Thymus (tissue), 11 donors: ENCODE data around the gene BHLHE23. TPM values are rescaled to one million over a fixed set of nuclear protein-coding genes. Genes with fewer than 3 reads are reported as not detected.

Experiments used
- DNase-seq, 9 donors: peaks; one replicate each; pipeline ENCODE4 v3.0.0-alpha.2; 2013; ENCODE audit warnings: low spot score in 9 of 9, low read depth in 6 of 9, missing footprints in 1 of 9
- H3K27ac ChIP-seq, 2 donors: one replicate each; pipeline ENCODE4 v1.5.1; 2013; ENCODE audit warnings: control low read depth in 1 of 2, low read depth in 1 of 2, low read length in 1 of 2, mild to moderate bottlenecking in 1 of 2, moderate library complexity in 1 of 2
- H3K27me3 ChIP-seq, 2 donors: one replicate each; pipeline ENCODE4 v1.5.1; 2013; ENCODE audit warnings: low read length in 1 of 2; ENCODE audit not compliant: control insufficient read depth in 2 of 2, insufficient read depth in 1 of 2
- H3K36me3 ChIP-seq, 2 donors: one replicate each; pipeline ENCODE4 v1.5.1; 2013; ENCODE audit warnings: low read length in 1 of 2, mild to moderate bottlenecking in 1 of 2, moderate library complexity in 1 of 2; ENCODE audit not compliant: control insufficient read depth in 2 of 2, insufficient read depth in 2 of 2
- H3K4me1 ChIP-seq, 2 donors: one replicate each; pipeline ENCODE4 v1.5.1; 2013; ENCODE audit warnings: low read length in 2 of 2; ENCODE audit not compliant: control insufficient read depth in 2 of 2, insufficient read depth in 2 of 2
- H3K4me3 ChIP-seq, 2 donors: one replicate each; pipeline ENCODE4 v1.5.1; 2013; ENCODE audit warnings: low read length in 2 of 2, control low read depth in 1 of 2, mild to moderate bottlenecking in 1 of 2
- H3K9me3 ChIP-seq, 2 donors: one replicate each; pipeline ENCODE4 v1.5.1; 2013; ENCODE audit warnings: low read length in 1 of 2, mild to moderate bottlenecking in 1 of 2; ENCODE audit not compliant: control insufficient read depth in 2 of 2, insufficient read depth in 1 of 2
- WGBS: extraction: QIAGEN DNeasy Blood & Tissue Kit; methylation state at CpG from one replicate; pipeline ENCODE4 v1.1.7; 2013; 5-methylcytosine and 5-hydroxymethylcytosine counted together
- polyA plus RNA-seq: library from polyadenylated mRNA; stranded (reverse); fragments of 200-250 nt; gene quantifications from one replicate; pipeline ENCODE4 v1.2.3, GENCODE V29; 2013
- total RNA-seq: library from RNA; stranded (reverse); fragments of 120-200 nt; gene quantifications from one replicate; pipeline ENCODE4 v1.2.4, GENCODE V29; 2013
- donor health status: healthy.

Gene BHLHE23
- total and polyA plus RNA-seq, 2 donors: 0.37 to 0.42 TPM

DNA sequence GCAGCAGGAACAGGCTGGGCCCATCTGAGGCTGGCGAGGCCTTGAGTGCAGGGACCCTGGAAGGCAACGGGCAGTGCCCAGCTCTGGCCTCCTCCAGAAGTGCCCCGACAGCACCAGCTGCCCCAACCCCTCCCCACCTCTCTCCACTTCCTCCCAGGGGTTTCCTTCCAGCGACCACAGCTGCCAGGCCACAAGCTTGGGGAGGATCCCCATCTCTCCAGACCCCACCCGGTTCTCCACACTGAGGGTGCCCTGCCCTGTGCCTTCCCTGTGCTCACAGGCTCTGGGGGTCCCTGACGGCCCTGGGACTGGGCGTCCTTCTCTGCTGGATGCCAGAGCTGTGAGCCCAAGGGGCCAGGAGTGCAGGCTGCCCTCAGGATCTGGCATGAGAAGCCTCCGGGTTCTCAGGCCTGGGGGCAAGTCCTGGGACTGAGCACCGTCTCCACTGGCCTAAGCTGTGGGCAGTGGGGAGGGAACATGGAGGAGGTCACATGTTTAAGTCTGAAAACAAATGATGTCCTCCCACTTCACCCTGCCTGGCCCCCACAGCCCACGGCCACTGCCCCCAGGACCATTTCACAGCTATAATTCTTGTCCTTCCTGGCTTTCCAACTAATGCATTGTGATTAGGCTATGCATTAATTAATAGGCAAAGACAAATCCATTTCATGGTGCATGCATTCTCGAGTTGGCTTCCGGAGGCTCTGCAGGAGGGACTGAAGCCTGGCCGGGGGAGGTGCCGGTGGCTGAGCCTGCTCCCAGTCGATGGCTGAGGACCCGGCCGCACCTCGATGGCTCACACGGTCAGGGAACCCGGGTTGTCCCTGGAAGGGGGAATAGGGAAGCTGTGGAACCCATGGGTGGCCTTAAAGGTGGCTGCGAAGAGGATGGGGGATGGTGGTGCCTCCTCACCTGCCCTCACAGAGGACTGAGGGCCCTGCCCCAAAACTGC is 24.4 kb downstream of the BHLHE23 start:
- no peaks in the 10 kb centered on the region for H3K36me3 ChIP-seq
- no peak for DNase-seq
- H3K27me3 ChIP-seq: peaks cover 2 to 54% of the 10 kb centered on the region in 2 donors
- peaks cover 0 to 15% of the 10 kb centered on the region in 2 donors for H3K9me3 ChIP-seq
- no peak overlapping the region for H3K4me3 ChIP-seq
- H3K27ac ChIP-seq: no peak overlapping the region
- H3K4me1 ChIP-seq: peaks cover 68 to 82% of the 10 kb centered on the region in 2 donors
- 56% methylated on average over 21 of the region's 21 CpGs for WGBS

GRCh38 chr20:62980970-62981369 is 25.8 kb downstream of the BHLHE23 start:
- peak in 7 of 9 donors; percentile 50 to 92 (median 75) for DNase-seq

DNA sequence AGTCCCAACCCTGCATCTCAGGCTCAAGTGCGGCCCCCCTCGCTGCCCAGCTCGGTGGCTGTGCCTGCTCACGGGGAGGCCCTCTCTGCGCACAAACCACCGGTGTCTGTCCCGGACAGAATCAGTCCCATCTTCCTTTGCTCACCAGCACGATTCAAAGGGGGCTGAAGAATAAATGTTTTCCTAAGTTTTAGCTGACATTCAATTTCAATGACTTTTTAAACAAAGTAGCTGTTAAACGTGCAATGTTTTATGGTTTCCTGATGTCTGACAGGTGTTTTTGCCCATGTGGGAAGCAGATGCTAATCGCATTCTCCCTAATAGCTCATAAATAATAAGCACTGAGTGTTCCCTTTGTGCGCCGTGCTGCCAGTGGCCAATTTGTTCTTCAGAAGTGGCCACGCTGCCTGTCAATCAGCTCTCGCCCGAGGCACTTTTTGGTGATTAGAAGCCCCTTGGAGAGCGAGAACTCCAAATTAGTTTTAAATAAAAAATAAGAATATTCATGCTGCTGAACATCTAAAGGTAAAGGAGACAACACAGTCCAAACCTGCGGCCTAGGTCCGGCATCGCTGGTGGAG is 26.3 kb downstream of the BHLHE23 start:
- 10% methylated on average over 19 of the region's 19 CpGs for WGBS
- peaks cover 0 to 35% of the 10 kb centered on the region in 2 donors for H3K9me3 ChIP-seq
- H3K36me3 ChIP-seq: no peaks in the 10 kb centered on the region
- DNase-seq: no peak
- peaks cover 69 to 93% of the 10 kb centered on the region in 2 donors for H3K4me1 ChIP-seq
- H3K27ac ChIP-seq: peak overlapping the region in 1 of 2 donors; percentile 56
- H3K4me3 ChIP-seq: peak overlapping the region in 1 of 2 donors; percentile 34
- H3K27me3 ChIP-seq: peaks cover 2 to 52% of the 10 kb centered on the region in 2 donors

More at GRCh38 chr20:62980970-62981369, 25.8 kb downstream of the BHLHE23 start:
- peaks cover 68 to 93% of the 10 kb centered on the region in 2 donors for H3K4me1 ChIP-seq
- 2% methylated on average over 27 of the region's 28 CpGs for WGBS
- peak overlapping the region in 1 of 2 donors; percentile 34 for H3K4me3 ChIP-seq
- H3K9me3 ChIP-seq: peaks cover 0 to 30% of the 10 kb centered on the region in 2 donors
- H3K36me3 ChIP-seq: no peaks in the 10 kb centered on the region
- peak overlapping the region in 1 of 2 donors; percentile 6 for H3K27ac ChIP-seq
- H3K27me3 ChIP-seq: peaks cover 2 to 52% of the 10 kb centered on the region in 2 donors

- Histone ChIP-seq H3K9me3 (peaks cover 0 to 40% of the 10 kb centered on the region in 2 donors), H3K4me3 (no peak overlapping the region), H3K4me1 (peaks cover 70 to 93% of the 10 kb centered on the region in 2 donors), H3K36me3 (no peaks in the 10 kb centered on the region), H3K27ac (peak overlapping the region in 1 of 2 donors; percentile 56), H3K27me3 (peaks cover 2 to 57% of the 10 kb centered on the region in 2 donors)
- DNase-seq: no peak
- 11% methylated on average over 19 of the region's 19 CpGs for WGBS
Observed at GRCh38 chr20:62979876-62980373, 26.8 kb downstream of the BHLHE23 start.

DNA sequence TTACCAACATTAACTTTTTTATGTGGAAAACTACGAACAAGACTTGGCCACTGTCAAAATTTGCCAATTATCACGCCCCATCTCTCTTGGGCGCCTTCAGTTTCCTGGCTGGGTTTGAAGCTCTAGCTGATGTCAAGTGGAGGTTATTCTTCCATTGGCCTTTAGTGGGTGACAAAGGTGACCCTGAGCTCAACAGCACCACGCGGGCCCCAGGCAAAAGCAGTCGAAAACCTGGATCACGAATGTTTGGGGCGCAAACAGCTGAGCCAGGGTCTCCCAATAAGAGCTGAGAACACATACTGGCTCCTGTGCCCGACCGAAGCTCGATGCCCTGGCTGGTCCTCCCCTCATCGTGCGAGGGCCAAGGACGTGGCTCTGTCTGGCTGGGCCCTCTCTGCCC is 27.5 kb downstream of the BHLHE23 start:
- no peak overlapping the region for H3K27ac ChIP-seq
- DNase-seq: no peak
- H3K4me1 ChIP-seq: peaks cover 69 to 93% of the 10 kb centered on the region in 2 donors
- H3K27me3 ChIP-seq: peaks cover 2 to 63% of the 10 kb centered on the region in 2 donors
- H3K36me3 ChIP-seq: no peaks in the 10 kb centered on the region
- WGBS: 79% methylated on average over 14 of the region's 14 CpGs
- peaks cover 0 to 42% of the 10 kb centered on the region in 2 donors for H3K9me3 ChIP-seq
- no peak overlapping the region for H3K4me3 ChIP-seq

DNA sequence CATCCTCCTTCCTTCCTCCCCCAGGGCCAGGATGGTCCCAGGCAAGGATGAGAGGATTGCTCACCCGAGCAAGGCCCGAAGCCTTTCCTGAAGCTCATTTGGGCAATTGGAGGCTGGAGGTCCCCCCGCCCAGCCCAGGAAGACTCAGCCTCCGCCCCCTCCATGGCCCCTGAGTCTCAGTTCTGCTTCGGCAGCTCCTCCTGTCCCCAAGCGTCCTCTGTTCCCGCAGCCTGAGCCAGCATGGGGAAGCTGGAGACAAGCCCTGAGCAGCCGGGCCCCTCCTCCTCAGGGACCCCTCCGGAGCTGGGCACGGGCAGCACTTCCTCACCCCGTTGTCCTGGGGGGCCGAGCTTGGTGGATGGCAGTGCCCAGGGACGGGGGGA is 28.2 kb downstream of the BHLHE23 start:
- Histone ChIP-seq H3K4me1 (peaks cover 69 to 95% of the 10 kb centered on the region in 2 donors), H3K27me3 (peaks cover 5 to 69% of the 10 kb centered on the region in 2 donors), H3K36me3 (no peaks in the 10 kb centered on the region), H3K27ac (peak overlapping the region; percentile 21 to 56), H3K4me3 (no peak overlapping the region), H3K9me3 (peaks cover 0 to 46% of the 10 kb centered on the region in 2 donors)
- WGBS: 28% methylated on average over 13 of the region's 13 CpGs
- DNase-seq: peak in 1 of 9 donors; percentile 45

GRCh38 chr20:62977613-62978560 is 28.9 kb downstream of the BHLHE23 start:
- no peaks in the 10 kb centered on the region for H3K36me3 ChIP-seq
- H3K4me3 ChIP-seq: peak overlapping the region in 1 of 2 donors; percentile 5
- 16% methylated on average over 38 of the region's 38 CpGs for WGBS
- H3K9me3 ChIP-seq: peaks cover 0 to 50% of the 10 kb centered on the region in 2 donors
- H3K4me1 ChIP-seq: peaks cover 69 to 99% of the 10 kb centered on the region in 2 donors
- H3K27me3 ChIP-seq: peaks cover 11 to 76% of the 10 kb centered on the region in 2 donors
- peak overlapping the region; percentile 53 to 56 for H3K27ac ChIP-seq
- peak in 2 of 9 donors; percentile 48 to 77 for DNase-seq

GRCh38 chr20:62976886-62977285 is 29.9 kb downstream of the BHLHE23 start:
- DNase-seq: no peak
- Histone ChIP-seq H3K27ac (no peak overlapping the region), H3K9me3 (peaks cover 0 to 50% of the 10 kb centered on the region in 2 donors), H3K4me3 (no peak overlapping the region), H3K36me3 (no peaks in the 10 kb centered on the region), H3K27me3 (peaks cover 13 to 84% of the 10 kb centered on the region in 2 donors), H3K4me1 (peaks cover 64 to 94% of the 10 kb centered on the region in 2 donors)
- 93% methylated on average over 16 of the region's 16 CpGs for WGBS
